ENCODE data around the gene IGF2BP3.

The IGF2BP3 gene

GRCh38 chr7:23373151-23374004 lies 96.9 kb downstream of the IGF2BP3 start:
- peak; percentile 78 for DNase-seq

- DNase-seq: no peak
These were observed 97.7 kb downstream of the IGF2BP3 start for GRCh38 chr7:23372611-23373010.

GRCh38 chr7:23371654-23372053 lies 98.6 kb downstream of the IGF2BP3 start:
- no peak for DNase-seq

GRCh38 chr7:23369695-23370404 lies 100.4 kb downstream of the IGF2BP3 start:
- no peak for DNase-seq

GRCh38 chr7:23369100-23369499 lies 101.2 kb downstream of the IGF2BP3 start:
- no peak for DNase-seq

- no peak for DNase-seq
These were observed 112.1 kb downstream of the IGF2BP3 start for GRCh38 chr7:23358152-23358674.

GRCh38 chr7:23357190-23358093 lies 112.8 kb downstream of the IGF2BP3 start:
- no peak for DNase-seq

GRCh38 chr7:23356726-23357125 lies 113.6 kb downstream of the IGF2BP3 start:
- no peak for DNase-seq

- DNase-seq: no peak
These were observed 114.1 kb downstream of the IGF2BP3 start for GRCh38 chr7:23356168-23356567.

- no peak for DNase-seq
These were observed 117.1 kb downstream of the IGF2BP3 start for GRCh38 chr7:23353172-23353571.

- no peak for DNase-seq
These were observed 119.8 kb downstream of the IGF2BP3 start for GRCh38 chr7:23350466-23350865.

- no peak for DNase-seq
These were observed 120.7 kb downstream of the IGF2BP3 start for GRCh38 chr7:23349484-23350157.

- DNase-seq: no peak
These were observed 122.6 kb downstream of the IGF2BP3 start for GRCh38 chr7:23347682-23348180.

GRCh38 chr7:23347033-23347681 lies 123.1 kb downstream of the IGF2BP3 start:
- no peak for DNase-seq

GRCh38 chr7:23346316-23346715 lies 124.0 kb downstream of the IGF2BP3 start:
- no peak for DNase-seq

GRCh38 chr7:23345601-23346000 lies 124.7 kb downstream of the IGF2BP3 start:
- no peak for DNase-seq

- DNase-seq: no peak
These were observed 126.3 kb downstream of the IGF2BP3 start for GRCh38 chr7:23343806-23344475.

GRCh38 chr7:23343102-23343501 lies 127.2 kb downstream of the IGF2BP3 start:
- DNase-seq: no peak

GRCh38 chr7:23341846-23342598 lies 128.3 kb downstream of the IGF2BP3 start:
- no peak for DNase-seq

- no peak for DNase-seq
These were observed 131.4 kb downstream of the IGF2BP3 start for GRCh38 chr7:23338863-23339262.

Measured in stimulated activated CD4-positive, alpha-beta T cell treated with anti-CD3 and anti-CD28 coated beads, Interleukin-4, amount 100 ng/mL, for 24 hours (primary cell).